ENCODE data around the gene SCG2. TPM values are rescaled to one million over a fixed set of nuclear protein-coding genes. Genes with fewer than 3 reads are reported as not detected.

The SCG2 gene, protein sequence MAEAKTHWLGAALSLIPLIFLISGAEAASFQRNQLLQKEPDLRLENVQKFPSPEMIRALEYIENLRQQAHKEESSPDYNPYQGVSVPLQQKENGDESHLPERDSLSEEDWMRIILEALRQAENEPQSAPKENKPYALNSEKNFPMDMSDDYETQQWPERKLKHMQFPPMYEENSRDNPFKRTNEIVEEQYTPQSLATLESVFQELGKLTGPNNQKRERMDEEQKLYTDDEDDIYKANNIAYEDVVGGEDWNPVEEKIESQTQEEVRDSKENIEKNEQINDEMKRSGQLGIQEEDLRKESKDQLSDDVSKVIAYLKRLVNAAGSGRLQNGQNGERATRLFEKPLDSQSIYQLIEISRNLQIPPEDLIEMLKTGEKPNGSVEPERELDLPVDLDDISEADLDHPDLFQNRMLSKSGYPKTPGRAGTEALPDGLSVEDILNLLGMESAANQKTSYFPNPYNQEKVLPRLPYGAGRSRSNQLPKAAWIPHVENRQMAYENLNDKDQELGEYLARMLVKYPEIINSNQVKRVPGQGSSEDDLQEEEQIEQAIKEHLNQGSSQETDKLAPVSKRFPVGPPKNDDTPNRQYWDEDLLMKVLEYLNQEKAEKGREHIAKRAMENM
- not detected for total RNA-seq

GRCh38 chr2:223601932-223602666 is at the start of gene SCG2:
Gene SCG2 (minus strand): TSS chr2:223602361. CDS start chr2:223599282, 3,079 bp downstream.

Other genes with a start within 250 kb of the SCG2 start
- gene AP1S3, start 235.2 kb upstream of the SCG2 start, total RNA-seq: 1 to 10 TPM; 5.6 to 5.9 TPM